HepG2 (cell line): ENCODE data around the gene MT1G. TPM values are rescaled to one million over a fixed set of nuclear protein-coding genes. Genes with fewer than 3 reads are reported as not detected.
A peak's percentile ranks its signal among the peaks of the same experiment; 100 is the strongest.

Source experiments
- ATF7 ChIP-seq, 2 experiments: fragments of 450-650 bp in 1 of 2; sonication (generic) in 1 of 2; formaldehyde crosslinking in 1 of 2; IDR thresholded peaks; 2 replicates each; pipeline versions ENCODE4 v1.4.0 to v1.6.1; 2016 to 2020; ENCODE audit warnings: antibody characterized with exemption in 1 of 2, mild to moderate bottlenecking in 1 of 2, missing genetic modification reagents in 1 of 2
- GATAD2A ChIP-seq: IDR thresholded peaks from 2 replicates; pipeline ENCODE4 v1.6.1; 2016
- HOXA9 ChIP-seq: sonication (generic); formaldehyde crosslinking; IDR thresholded peaks from 2 replicates; pipeline ENCODE4 v1.8.1; 2022; ENCODE audit warnings: missing genetic modification reagents, mild to moderate bottlenecking, moderate library complexity, borderline replicate concordance
- MAFF ChIP-seq: IDR thresholded peaks from 2 replicates; pipeline ENCODE4 v1.6.1; 2011; ENCODE audit warnings: low read depth, low read length, improper control_type of control experiment
- NCOA1 ChIP-seq: sonication (generic); formaldehyde crosslinking; IDR thresholded peaks from 2 replicates; pipeline ENCODE4 v1.9.0; 2021; ENCODE audit warnings: missing genetic modification reagents
- RERE ChIP-seq: IDR thresholded peaks from 2 replicates; pipeline ENCODE4 v1.6.1; 2016; ENCODE audit warnings: low read depth, missing genetic modification reagents, missing compliant biosample characterization
- SP5 ChIP-seq: IDR thresholded peaks from 2 replicates; pipeline ENCODE4 v1.6.1; 2016; ENCODE audit warnings: low read depth, borderline replicate concordance
- THYN1 ChIP-seq: sonication (generic); formaldehyde crosslinking; IDR thresholded peaks from 2 replicates; pipeline ENCODE4 v1.8.1; 2023; ENCODE audit warnings: low read depth, mild to moderate bottlenecking, moderate library complexity, missing genetic modification reagents, borderline replicate concordance
- ZBTB10 ChIP-seq: sonication (generic); formaldehyde crosslinking; IDR thresholded peaks from 2 replicates; pipeline ENCODE4 v1.4.0; 2020; ENCODE audit warnings: missing genetic modification reagents, borderline replicate concordance
- ZNF256 ChIP-seq: sonication (generic); formaldehyde crosslinking; conservative IDR thresholded peaks from 2 replicates; pipeline ENCODE4 v1.4.0; 2020; ENCODE audit warnings: missing genetic modification reagents
- ZNF512B ChIP-seq: sonication (generic); formaldehyde crosslinking; IDR thresholded peaks from 2 replicates; pipeline ENCODE4 v1.5.1; 2020; ENCODE audit warnings: missing genetic modification reagents, mild to moderate bottlenecking, borderline replicate concordance
- ZNF562 ChIP-seq: sonication (generic); formaldehyde crosslinking; IDR thresholded peaks from 2 replicates; pipeline ENCODE4 v1.8.0; 2022; ENCODE audit warnings: missing genetic modification reagents, borderline replicate concordance
- ZNF652 ChIP-seq: IDR thresholded peaks from 2 replicates; pipeline ENCODE4 v1.6.1; 2016; ENCODE audit warnings: low read depth, borderline replicate concordance
- polyA plus RNA-seq, 8 experiments: library from polyadenylated mRNA; depleted of rRNA in 3 of 8; stranded (reverse) in 7 of 8; unstranded in 1 of 8; fragments of >200 nt; fragmentation: Illumina TruSeq in 4 of 8; extraction: Trizol in 4 of 8; gene quantifications; 2 replicates each; pipeline versions ENCODE4 v1.2.1 to v1.2.3, GENCODE V29; 2011 to 2016; ENCODE audit warnings: low read depth in 4 of 8, missing spikeins in 1 of 8, mixed read lengths in 1 of 8; ENCODE audit not compliant: insufficient read depth in 1 of 8
- total RNA-seq, 5 experiments: library from RNA; depleted of rRNA; stranded (reverse); fragments of >200 nt; fragmentation: Illumina TruSeq; extraction: Trizol; gene quantifications; 2 replicates each; pipeline ENCODE4 v1.2.3, GENCODE V29; 2016; ENCODE audit warnings: low read depth in 1 of 5

Gene MT1G
- total and polyA plus RNA-seq, 2 of the 13 experiments (the other 11 are each of a cell fraction or from before 2014, with no cell fraction given) = 3.6 to 377 TPM

- no peak for TF ChIP-seq ZNF512B
- TF ChIP-seq ZNF652 = no peak
- no peak for TF ChIP-seq ZBTB10 (CRISPR knock-in tag)
- TF ChIP-seq RERE (CRISPR knock-in tag) = no peak
- no peak for TF ChIP-seq MAFF
- TF ChIP-seq THYN1 (CRISPR knock-in tag) = no peak
- no peak for TF ChIP-seq GATAD2A (CRISPR knock-in tag)
- peak; percentile 65; the same call in 1 of the 2 replicates for TF ChIP-seq SP5 (CRISPR knock-in tag)
- no peak for TF ChIP-seq NCOA1 (CRISPR knock-in tag)
- TF ChIP-seq ZNF562 (CRISPR knock-in tag) = no peak
- no peak for TF ChIP-seq ATF7 (IDR thresholded peaks at IDR 0.05)
- peak; percentile 11; the same call in 1 of the 2 replicates for TF ChIP-seq ATF7 (CRISPR knock-in tag; IDR thresholded peaks at IDR 0.05)
- TF ChIP-seq HOXA9 = no peak
- TF ChIP-seq ZNF256 (CRISPR knock-in tag) = no peak
Observed at GRCh38 chr16:56637814-56638750, 29.8 kb downstream of the MT1G start, which contains the start of gene MT1A (continued).
